GM12874 (cell line): Measurements from ENCODE around the gene PRDM15.

ENCODE experiments used
- TF ChIP-seq, protein P1 (sequence below): IDR thresholded peaks from 2 replicates; pipeline ENCODE4 v1.5.1; 2011; ENCODE audit warnings: low read depth, mild to moderate bottlenecking, control low read depth, low read length, moderate library complexity; ENCODE audit not compliant: insufficient read depth

Gene PRDM15

DNA sequence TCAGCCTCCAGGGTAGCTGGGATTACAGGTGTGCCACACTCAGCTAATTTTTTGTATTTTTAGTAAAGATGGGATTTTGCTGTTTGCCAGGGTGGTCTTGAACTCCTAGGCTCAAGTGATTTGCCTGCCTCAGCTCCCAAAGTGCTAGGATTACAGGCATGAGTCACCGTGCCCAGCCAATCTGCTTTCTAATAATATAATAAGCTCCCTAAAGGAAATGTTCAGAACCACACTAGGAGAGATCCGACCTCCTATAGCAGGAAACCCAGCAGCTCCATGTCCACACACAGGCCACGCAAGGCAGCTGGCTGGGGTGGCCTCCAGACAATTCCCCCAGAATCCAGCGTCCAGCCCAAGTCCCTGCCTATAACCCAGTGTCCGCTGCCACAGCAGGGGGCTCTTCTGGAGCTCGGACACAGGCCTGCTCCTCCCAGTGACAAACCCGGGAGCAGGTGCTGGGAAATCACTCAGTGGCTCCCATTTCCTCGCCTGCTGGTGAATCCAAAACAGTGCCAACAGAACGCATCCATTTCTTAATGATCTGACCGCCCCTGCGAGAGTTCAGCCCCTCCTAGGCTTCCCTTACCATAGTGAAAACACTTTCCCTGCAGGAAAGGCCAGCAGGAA is 119.8 kb downstream of the PRDM15 start:
- TF ChIP-seq, protein P1, sequence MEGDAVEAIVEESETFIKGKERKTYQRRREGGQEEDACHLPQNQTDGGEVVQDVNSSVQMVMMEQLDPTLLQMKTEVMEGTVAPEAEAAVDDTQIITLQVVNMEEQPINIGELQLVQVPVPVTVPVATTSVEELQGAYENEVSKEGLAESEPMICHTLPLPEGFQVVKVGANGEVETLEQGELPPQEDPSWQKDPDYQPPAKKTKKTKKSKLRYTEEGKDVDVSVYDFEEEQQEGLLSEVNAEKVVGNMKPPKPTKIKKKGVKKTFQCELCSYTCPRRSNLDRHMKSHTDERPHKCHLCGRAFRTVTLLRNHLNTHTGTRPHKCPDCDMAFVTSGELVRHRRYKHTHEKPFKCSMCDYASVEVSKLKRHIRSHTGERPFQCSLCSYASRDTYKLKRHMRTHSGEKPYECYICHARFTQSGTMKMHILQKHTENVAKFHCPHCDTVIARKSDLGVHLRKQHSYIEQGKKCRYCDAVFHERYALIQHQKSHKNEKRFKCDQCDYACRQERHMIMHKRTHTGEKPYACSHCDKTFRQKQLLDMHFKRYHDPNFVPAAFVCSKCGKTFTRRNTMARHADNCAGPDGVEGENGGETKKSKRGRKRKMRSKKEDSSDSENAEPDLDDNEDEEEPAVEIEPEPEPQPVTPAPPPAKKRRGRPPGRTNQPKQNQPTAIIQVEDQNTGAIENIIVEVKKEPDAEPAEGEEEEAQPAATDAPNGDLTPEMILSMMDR: no peak

DNA sequence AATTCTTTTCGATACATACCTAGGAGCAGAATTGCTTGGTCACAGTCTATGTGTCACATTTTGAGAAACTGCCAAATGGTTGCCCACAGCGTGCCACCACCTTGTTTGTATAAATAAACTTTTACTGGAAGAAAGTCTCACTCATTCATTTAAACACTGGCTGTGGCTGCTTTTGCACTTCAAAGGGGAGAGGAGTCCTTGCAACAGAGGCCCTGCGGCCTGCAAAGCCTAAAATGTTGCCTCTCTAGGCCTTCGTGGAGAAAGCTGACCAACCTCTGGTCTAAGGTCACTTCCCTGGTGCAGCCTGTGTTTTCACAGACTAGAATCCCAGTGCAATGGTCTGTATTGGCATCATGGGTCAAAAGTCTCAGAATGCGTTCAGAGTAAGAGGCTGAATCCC is 120.6 kb downstream of the PRDM15 start:
- TF ChIP-seq, protein P1: no peak

DNA sequence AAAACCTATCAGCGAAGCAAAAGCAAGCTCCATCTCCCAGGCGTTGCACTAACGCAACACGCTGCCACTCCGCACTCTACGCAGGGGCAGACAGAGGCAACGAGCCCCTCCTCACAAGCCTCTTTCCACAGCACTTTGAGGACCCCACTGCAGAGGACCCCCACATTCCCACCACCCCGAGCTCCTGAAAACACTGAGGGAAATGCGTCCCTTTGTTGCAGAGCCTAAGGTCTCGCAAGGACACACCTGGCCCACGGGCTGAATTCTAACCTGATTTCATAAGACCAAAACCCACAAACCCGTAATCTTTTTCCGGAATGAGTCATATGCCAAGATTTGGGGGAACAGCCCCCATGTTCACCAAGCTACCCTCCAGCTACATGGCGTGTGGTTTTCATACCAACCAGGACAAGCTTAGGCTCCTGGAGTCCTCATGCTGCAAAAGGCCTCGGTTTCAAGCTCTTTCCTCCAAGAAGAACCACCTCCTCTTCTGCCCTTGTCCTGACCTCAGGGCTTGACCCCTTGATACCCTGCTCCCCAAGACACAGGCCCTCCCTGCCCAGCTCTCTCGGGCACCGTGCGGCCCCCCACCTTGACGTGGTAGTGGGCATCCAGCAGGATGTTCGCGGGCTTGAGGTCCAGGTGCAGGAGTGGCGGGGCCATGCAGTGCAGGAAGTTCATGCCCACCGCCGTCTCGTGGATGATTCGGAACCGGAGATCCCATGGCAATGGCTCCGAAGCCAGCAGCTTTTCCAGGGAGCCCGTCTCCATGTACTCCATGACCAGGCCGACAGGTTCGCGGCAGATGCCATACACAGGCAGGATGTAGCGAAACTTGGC is 123.0 kb downstream of the PRDM15 start:
- TF ChIP-seq, protein P1: no peak

DNA sequence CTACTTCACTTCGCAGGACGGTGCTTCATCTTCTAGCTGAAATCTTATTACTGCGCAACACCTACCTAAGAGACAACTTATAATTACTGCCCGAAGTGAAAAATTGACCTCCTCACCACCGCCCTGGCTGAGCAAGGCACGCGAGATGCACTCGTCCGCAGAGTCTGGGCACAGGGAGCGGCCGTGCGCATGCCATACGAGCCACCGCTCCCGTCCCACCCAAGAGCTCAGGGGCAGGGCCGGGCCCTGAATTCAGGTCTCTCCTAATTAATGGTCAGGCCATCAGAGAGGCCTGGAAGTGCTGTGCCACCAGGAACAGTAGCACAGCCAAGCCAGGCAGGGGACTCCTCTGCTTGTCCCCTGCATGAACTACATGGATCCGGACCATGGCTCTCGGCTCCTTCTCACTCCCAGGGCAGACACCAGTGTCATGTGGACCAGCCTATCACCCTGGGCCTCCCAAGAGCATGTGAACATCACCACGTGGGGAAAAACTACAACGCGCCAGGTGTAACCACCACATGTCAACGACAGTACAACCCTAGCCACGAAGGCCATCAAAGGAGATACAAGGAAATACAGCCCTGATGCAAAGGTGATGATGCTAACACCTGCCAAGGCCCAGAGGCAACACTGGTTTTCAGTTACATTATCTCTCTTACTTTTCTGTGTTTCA is 123.7 kb downstream of the PRDM15 start:
- TF ChIP-seq, protein P1: no peak

DNA sequence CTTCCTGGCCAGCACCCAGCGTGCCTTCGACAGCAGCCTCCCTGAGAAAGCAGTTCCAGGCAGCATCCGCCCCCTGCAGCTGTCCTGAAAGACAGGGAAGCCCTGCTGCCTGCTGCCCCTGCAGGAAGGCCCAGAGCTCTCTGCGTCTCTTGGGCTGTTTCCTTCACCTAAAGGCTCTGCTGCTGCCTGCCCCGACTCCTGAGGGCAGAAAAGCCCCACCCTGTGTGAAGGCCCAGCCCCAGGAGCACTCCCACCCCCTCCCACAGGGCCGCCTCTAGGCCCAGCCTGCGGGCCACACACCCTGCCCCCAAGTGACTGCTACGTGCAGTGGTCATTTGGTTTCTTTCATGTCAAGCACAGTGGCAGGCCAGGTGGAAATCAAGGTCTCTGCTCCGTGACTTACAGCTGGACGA is 124.7 kb downstream of the PRDM15 start:
- TF ChIP-seq, protein P1: no peak

DNA sequence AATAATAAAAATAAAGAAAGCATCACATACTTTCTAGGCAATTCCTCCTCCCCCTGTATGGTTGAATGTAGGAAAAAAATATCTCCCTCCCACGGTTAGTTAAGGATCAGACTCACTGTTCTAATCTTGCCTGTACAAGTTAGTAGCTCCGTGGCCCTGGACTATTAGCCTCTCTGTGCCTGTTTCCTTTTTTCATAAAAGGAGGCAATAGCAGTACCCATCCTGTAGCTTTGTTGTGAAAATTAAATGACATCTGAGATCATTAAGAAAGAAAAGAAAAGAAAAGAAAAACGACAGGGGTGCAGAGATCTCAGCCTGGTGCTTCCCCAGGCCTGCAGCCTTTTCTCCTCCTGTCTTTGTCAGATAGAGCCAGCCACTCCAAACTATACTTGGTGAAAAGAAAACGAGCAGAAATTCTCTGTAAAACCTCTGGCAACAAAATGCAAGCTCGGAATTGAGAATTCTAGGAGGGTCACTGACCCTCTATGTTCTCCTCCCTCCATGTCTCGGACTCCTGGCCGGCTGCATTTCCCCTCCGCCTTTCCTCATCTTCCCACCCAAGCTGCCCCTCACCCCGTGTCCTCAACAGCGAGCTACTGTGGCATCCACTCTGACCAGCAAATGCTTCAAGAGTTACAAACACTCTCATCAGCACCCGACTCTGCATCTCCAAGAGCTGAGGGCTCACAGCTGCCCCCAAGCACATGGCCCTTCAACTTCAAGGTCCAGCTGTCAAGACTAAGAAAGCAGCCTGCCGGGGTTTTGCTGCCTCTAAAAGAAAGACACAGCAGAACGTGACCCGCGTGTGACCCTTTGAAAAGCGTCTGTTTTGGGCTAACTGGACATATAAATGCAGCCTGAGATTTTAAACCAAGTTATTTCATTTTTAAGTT is 125.9 kb downstream of the PRDM15 start:
- TF ChIP-seq, protein P1: no peak
